ENCODE data around the gene DHX32.

- TF ChIP-seq EZH2phosphoT487 (IDR thresholded peaks at IDR 0.05; ENCODE audit: borderline replicate concordance, low read depth) (no peak), MAX (IDR thresholded peaks at IDR 0.05; ENCODE audit: low read depth) (no peak), CTCF (IDR thresholded peaks at IDR 0.05) (no peak), REST (IDR thresholded peaks at IDR 0.05; ENCODE audit: low read depth, low read length) (no peak), EP300 (IDR thresholded peaks at IDR 0.05; ENCODE audit: borderline replicate concordance in 1 of 2, low read depth in 1 of 2, low read length in 1 of 2) (no peak), NRF1 (IDR thresholded peaks at IDR 0.05; ENCODE audit: low read depth, low read length) (no peak), USF1 (IDR thresholded peaks at IDR 0.05; ENCODE audit: borderline replicate concordance, low read depth) (no peak), TCF12 (IDR thresholded peaks at IDR 0.05) (no peak), RXRA (IDR thresholded peaks at IDR 0.05; ENCODE audit: borderline replicate concordance, low read depth) (no peak), GABPA (IDR thresholded peaks at IDR 0.05; ENCODE audit: low read depth) (no peak), POLR2AphosphoS5 (IDR thresholded peaks at IDR 0.05; ENCODE audit: low read depth, low read length) (no peak), TEAD4 (IDR thresholded peaks at IDR 0.05; ENCODE audit: borderline replicate concordance, insufficient read depth) (no peak), ZBTB33 (IDR thresholded peaks at IDR 0.05; ENCODE audit: borderline replicate concordance, low read depth) (no peak), RFX5 (IDR thresholded peaks at IDR 0.05; ENCODE audit: low read length) (no peak)
These were observed 32.2 kb downstream of the DHX32 start for GRCh38 chr10:125848857-125849256.
